ENCODE data around the gene GEMIN4. TPM values are rescaled to one million over a fixed set of nuclear protein-coding genes. Genes with fewer than 3 reads are reported as not detected.
A peak's percentile ranks its signal among the peaks of the same experiment; 100 is the strongest.
"Not testable (repeated sequence)": the region's sequence is repeated elsewhere in the genome, so short reads cannot be mapped to it uniquely, and the experiment has no call there.

The GEMIN4 gene
- total RNA-seq, 2 experiments from 2014 or later: 40.2 to 53.6 TPM

DNA sequence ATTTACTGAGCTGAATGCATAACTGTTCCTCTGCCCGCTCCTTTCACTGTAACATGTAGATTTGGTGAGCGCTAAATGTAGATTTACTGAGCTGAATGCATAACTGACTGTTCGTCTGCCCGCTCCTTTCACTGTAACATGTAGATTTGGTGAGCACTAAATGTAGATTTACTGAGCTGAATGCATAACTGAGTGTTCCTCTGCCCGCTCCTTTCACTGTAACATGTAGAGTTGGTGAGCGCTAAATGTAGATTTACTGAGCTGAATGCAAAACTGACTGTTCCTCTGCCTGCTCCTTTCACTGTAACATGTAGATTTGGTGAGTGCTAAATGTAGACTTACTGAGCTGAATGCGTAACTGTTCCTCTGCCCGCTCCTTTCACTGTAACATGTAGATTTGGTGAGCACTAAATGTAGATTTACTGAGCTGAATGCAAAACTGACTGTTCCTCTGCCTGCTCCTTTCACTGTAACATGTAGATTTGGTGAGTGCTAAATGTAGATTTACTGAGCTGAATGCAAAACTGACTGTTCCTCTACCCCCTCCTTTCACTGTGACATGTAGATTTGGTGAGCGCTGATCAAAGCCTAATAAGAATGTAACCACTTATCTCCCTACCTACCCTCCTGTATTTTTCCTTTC, 3.4 kb upstream of the GEMIN4 start:
- BruUV-seq (replicated peaks); H3K4me3 ChIP-seq (ENCODE audit: low read depth, low read length, poor library complexity, severe bottlenecking); H4K20me1 ChIP-seq (ENCODE audit: insufficient read depth, low read length); intact Hi-C loops (cut with micrococcal nuclease; ENCODE audit: unreplicated experiment); DNase-seq (ENCODE audit: low spot score); CTCF ChIA-PET (ENCODE audit: unreplicated experiment); H3K9me2 ChIP-seq (ENCODE audit: insufficient read depth, low read length); H3K9me3 ChIP-seq (ENCODE audit: low read length); H3K4me2 ChIP-seq (ENCODE audit: low read length); H3K27ac ChIP-seq (ENCODE audit: low read depth, low read length, poor library complexity, severe bottlenecking); H2AFZ ChIP-seq (ENCODE audit: low read length); POLR2A ChIA-PET: not testable (repeated sequence)
- Histone ChIP-seq H3K79me2 (ENCODE audit: insufficient read depth, low read depth, low read length) (peaks cover 14% of the 10 kb centered on the region), H3K36me3 (ENCODE audit: insufficient read depth, low read length) (peaks cover 53% of the 10 kb centered on the region), H3K4me1 (ENCODE audit: insufficient read depth, low read length, poor library complexity, severe bottlenecking) (peaks cover 11% of the 10 kb centered on the region)

DNA sequence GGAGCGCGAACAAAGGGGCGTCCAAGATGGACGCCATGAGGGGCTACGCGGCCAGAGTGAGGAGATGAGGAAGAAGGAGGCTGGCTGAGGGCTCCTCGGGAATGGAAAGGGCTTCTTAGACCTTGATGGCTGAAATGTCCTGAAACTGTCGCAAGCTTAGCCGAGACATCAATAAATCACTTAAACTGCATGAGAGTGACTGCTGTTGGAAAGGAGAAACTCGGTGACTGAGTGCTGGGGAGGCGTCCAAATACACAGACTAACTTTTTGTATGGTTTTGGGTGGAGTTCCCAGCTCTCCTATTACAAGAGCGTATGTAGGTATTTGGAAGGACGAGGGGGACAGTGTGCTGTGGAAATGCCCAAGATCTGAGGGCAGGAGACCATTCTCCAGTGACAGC, 1.4 kb upstream of the GEMIN4 start:
- Histone ChIP-seq H3K4me3 (ENCODE audit: low read depth, low read length, poor library complexity, severe bottlenecking) (no peak overlapping the region), H2AFZ (ENCODE audit: low read length) (no peak overlapping the region), H3K36me3 (ENCODE audit: insufficient read depth, low read length) (peaks cover 51% of the 10 kb centered on the region), H3K27ac (ENCODE audit: low read depth, low read length, poor library complexity, severe bottlenecking) (no peak overlapping the region), H3K9me2 (ENCODE audit: insufficient read depth, low read length) (no peaks in the 10 kb centered on the region), H3K79me2 (ENCODE audit: insufficient read depth, low read depth, low read length) (peaks cover 29% of the 10 kb centered on the region), H3K4me2 (ENCODE audit: low read length) (no peak overlapping the region), H4K20me1 (ENCODE audit: insufficient read depth, low read length) (no peaks in the 10 kb centered on the region), H3K9me3 (ENCODE audit: low read length) (no peaks in the 10 kb centered on the region), H3K4me1 (ENCODE audit: insufficient read depth, low read length, poor library complexity, severe bottlenecking) (peaks cover 18% of the 10 kb centered on the region)
- TF ChIP-seq, protein P1, sequence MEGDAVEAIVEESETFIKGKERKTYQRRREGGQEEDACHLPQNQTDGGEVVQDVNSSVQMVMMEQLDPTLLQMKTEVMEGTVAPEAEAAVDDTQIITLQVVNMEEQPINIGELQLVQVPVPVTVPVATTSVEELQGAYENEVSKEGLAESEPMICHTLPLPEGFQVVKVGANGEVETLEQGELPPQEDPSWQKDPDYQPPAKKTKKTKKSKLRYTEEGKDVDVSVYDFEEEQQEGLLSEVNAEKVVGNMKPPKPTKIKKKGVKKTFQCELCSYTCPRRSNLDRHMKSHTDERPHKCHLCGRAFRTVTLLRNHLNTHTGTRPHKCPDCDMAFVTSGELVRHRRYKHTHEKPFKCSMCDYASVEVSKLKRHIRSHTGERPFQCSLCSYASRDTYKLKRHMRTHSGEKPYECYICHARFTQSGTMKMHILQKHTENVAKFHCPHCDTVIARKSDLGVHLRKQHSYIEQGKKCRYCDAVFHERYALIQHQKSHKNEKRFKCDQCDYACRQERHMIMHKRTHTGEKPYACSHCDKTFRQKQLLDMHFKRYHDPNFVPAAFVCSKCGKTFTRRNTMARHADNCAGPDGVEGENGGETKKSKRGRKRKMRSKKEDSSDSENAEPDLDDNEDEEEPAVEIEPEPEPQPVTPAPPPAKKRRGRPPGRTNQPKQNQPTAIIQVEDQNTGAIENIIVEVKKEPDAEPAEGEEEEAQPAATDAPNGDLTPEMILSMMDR (conservative IDR thresholded peaks at IDR 0.05; ENCODE audit: low read length): no peak
- TF ChIP-seq EZH2phosphoT487 (IDR thresholded peaks at IDR 0.05; ENCODE audit: borderline replicate concordance, low read depth, low read length): no peak
- POLR2A ChIA-PET: interaction anchor here (1.0 kb wide), 1 partner anchor 8 kb away, joined by 3 read pairs; no protein-coding TSS in a partner anchor
- no TSS peak for BruUV-seq (replicated peaks)
- no peak for DNase-seq (ENCODE audit: low spot score)
- intact Hi-C loops (cut with micrococcal nuclease; ENCODE audit: unreplicated experiment): no loop called here
- CTCF ChIA-PET (ENCODE audit: unreplicated experiment): no interaction called here

DNA sequence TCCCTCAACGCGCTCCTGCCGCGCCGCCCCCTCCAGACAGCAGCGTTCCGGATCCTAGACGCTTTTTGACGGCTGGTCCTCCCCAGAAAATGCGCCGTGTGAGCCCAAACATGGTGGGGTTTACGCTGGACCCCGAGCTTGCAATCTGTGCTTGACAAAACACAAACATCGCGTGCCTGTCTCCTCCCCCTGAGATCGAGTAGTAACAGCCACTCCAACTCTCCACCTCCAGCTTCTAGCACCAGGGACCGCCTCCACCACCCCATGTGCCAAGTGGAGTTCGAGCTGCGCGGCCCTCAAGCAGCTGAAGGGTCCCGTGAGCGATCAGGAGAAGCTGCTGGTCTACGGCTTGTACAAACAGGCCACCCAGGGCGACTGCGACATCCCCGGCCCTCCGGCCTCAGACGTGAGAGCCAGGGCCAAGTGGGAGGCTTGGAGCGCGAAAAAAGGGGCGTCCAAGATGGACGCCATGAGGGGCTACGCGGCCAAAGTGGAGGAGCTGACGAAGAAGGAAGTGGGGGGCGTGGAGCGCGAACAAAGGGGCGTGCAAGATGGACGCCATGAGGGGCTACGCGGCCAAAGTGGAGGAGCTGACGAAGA, 656 bp upstream of the GEMIN4 start:
- TSS peak; percentile 83 for BruUV-seq (replicated peaks)
- POLR2A ChIA-PET: interaction anchor here (0.7 kb wide), 1 partner anchor 213 kb away, joined by 3 read pairs; no protein-coding TSS in a partner anchor

More for the DNA sequence above, 656 bp upstream of the GEMIN4 start:
- no peaks in the 10 kb centered on the region for H4K20me1 ChIP-seq (ENCODE audit: insufficient read depth, low read length)
- intact Hi-C loops (cut with micrococcal nuclease; ENCODE audit: unreplicated experiment): no loop called here
- peaks cover 18% of the 10 kb centered on the region for H3K4me1 ChIP-seq (ENCODE audit: insufficient read depth, low read length, poor library complexity, severe bottlenecking)
- H3K4me3 ChIP-seq (ENCODE audit: low read depth, low read length, poor library complexity, severe bottlenecking): peak overlapping the region; percentile 75
- H3K9me2 ChIP-seq (ENCODE audit: insufficient read depth, low read length): no peaks in the 10 kb centered on the region
- peak overlapping the region; percentile 86 for H2AFZ ChIP-seq (ENCODE audit: low read length)
- CTCF ChIA-PET (ENCODE audit: unreplicated experiment): interaction anchor here (0.6 kb wide), 1 partner anchor 13 kb away, joined by 3 read pairs; no protein-coding TSS in a partner anchor
- no peak for DNase-seq (ENCODE audit: low spot score)
- peak overlapping the region; percentile 78 for H3K4me2 ChIP-seq (ENCODE audit: low read length)
- peaks cover 36% of the 10 kb centered on the region for H3K79me2 ChIP-seq (ENCODE audit: insufficient read depth, low read depth, low read length)
- H3K9me3 ChIP-seq (ENCODE audit: low read length): no peaks in the 10 kb centered on the region
- H3K36me3 ChIP-seq (ENCODE audit: insufficient read depth, low read length): peaks cover 52% of the 10 kb centered on the region
- TF ChIP-seq EZH2phosphoT487 (IDR thresholded peaks at IDR 0.05; ENCODE audit: borderline replicate concordance, low read depth, low read length): no peak
- TF ChIP-seq, protein P1 (conservative IDR thresholded peaks at IDR 0.05; ENCODE audit: low read length): no peak
- H3K27ac ChIP-seq (ENCODE audit: low read depth, low read length, poor library complexity, severe bottlenecking): peak overlapping the region; percentile 37
